Measurements from ENCODE around the gene LRP1B.

DNA sequence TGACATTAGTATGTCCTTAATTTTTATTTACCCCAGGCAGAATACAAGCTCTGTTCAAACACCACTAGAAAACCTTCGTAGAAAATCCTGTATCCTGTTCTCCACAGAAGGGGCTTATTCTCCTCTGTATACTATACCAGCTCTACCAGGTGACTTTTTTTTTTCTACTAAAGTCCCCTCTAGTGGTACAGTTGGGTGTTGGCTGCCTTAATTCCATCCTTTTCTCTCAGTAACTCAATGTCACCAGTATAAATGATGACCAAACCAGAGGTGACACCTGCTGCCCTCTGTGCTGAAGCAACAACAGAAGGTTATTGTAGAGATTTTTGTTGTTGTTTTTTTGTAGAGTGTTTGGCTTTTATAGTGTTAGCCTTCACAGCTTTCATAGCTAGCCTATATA, 1322.0 kb downstream of the LRP1B start:
- TF ChIP-seq, protein P1, sequence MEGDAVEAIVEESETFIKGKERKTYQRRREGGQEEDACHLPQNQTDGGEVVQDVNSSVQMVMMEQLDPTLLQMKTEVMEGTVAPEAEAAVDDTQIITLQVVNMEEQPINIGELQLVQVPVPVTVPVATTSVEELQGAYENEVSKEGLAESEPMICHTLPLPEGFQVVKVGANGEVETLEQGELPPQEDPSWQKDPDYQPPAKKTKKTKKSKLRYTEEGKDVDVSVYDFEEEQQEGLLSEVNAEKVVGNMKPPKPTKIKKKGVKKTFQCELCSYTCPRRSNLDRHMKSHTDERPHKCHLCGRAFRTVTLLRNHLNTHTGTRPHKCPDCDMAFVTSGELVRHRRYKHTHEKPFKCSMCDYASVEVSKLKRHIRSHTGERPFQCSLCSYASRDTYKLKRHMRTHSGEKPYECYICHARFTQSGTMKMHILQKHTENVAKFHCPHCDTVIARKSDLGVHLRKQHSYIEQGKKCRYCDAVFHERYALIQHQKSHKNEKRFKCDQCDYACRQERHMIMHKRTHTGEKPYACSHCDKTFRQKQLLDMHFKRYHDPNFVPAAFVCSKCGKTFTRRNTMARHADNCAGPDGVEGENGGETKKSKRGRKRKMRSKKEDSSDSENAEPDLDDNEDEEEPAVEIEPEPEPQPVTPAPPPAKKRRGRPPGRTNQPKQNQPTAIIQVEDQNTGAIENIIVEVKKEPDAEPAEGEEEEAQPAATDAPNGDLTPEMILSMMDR (conservative IDR thresholded peaks at IDR 0.05 in 1 of 2, IDR thresholded peaks at IDR 0.05 in 1 of 2; ENCODE audit: extremely low read depth in 1 of 2, insufficient read depth in 1 of 2, low read depth in 1 of 2, low read length in 2 of 2), result no peak
- no peak for TF ChIP-seq EZH2 (IDR thresholded peaks at IDR 0.05; ENCODE audit: borderline replicate concordance, low read length)
